22Rv1 (cell line): Measurements from ENCODE around the gene MACC1.

Experiments
- H3K27ac ChIP-seq: fragments of 450-650 bp; 2 replicates; pipeline ENCODE4 v1.5.1; 2017
- CTCF ChIP-seq: fragments of 450-650 bp; IDR thresholded peaks from 2 replicates; pipeline ENCODE4 v1.5.1; 2017; ENCODE audit warnings: mild to moderate bottlenecking
- ZFX ChIP-seq: fragments of 450-650 bp; IDR thresholded peaks from 2 replicates; pipeline ENCODE4 v1.6.1; 2017; ENCODE audit warnings: antibody characterized with exemption, borderline replicate concordance

The MACC1 gene

GRCh38 chr7:20172736-20173334, 44.3 kb downstream of the MACC1 start:
- H3K27ac ChIP-seq, result no peak overlapping the region
- TF ChIP-seq ZFX (no peak), CTCF (peak; percentile 88)

GRCh38 chr7:20170633-20171032, 46.6 kb downstream of the MACC1 start:
- no peak for TF ChIP-seq ZFX
- TF ChIP-seq CTCF, result no peak
- H3K27ac ChIP-seq, result no peak overlapping the region

- no peak overlapping the region for H3K27ac ChIP-seq
- no peak for TF ChIP-seq ZFX
- TF ChIP-seq CTCF, result no peak
These were observed 52.1 kb downstream of the MACC1 start for GRCh38 chr7:20165146-20165510.

GRCh38 chr7:20164425-20165145, 52.6 kb downstream of the MACC1 start:
- H3K27ac ChIP-seq, result no peak overlapping the region
- TF ChIP-seq CTCF, result no peak
- no peak for TF ChIP-seq ZFX

- TF ChIP-seq ZFX (no peak), CTCF (no peak)
- H3K27ac ChIP-seq, result no peak overlapping the region
These were observed 54.5 kb downstream of the MACC1 start for GRCh38 chr7:20162665-20163064.

GRCh38 chr7:20159226-20159747, 57.9 kb downstream of the MACC1 start:
- TF ChIP-seq CTCF, result no peak
- no peak for TF ChIP-seq ZFX
- H3K27ac ChIP-seq, result no peak overlapping the region

- no peak overlapping the region for H3K27ac ChIP-seq
- 0 out of 2 replicates have a peak, but pooled peaks have one; percentile 7 for TF ChIP-seq CTCF
- no peak for TF ChIP-seq ZFX
These were observed 58.5 kb downstream of the MACC1 start for GRCh38 chr7:20158684-20159083.
